Brain microvascular endothelial cell (primary cell): ENCODE data around the gene KLHL14.

Experiments
- DNase-seq: peaks from one replicate; pipeline ENCODE4 v3.0.0-alpha.2; 2020
- H3K27ac ChIP-seq: fragments of 250-450 bp; sonication (Bioruptor Pico); 2 replicates; pipeline ENCODE4 v1.5.1; 2020; ENCODE audit warnings: mild to moderate bottlenecking, moderate library complexity
- H3K27me3 ChIP-seq: fragments of 250-450 bp; sonication (Bioruptor Pico); replicated peaks from 2 replicates; pipeline ENCODE4 v1.5.1; 2020; ENCODE audit warnings: mild to moderate bottlenecking
- H3K36me3 ChIP-seq: fragments of 250-450 bp; sonication (Bioruptor Pico); replicated peaks from 2 replicates; pipeline ENCODE4 v1.5.1; 2020; ENCODE audit warnings: mild to moderate bottlenecking
- H3K4me3 ChIP-seq: 2 replicates; pipeline ENCODE4 v1.5.1; 2011; ENCODE audit warnings: low read depth, mild to moderate bottlenecking, control low read depth, low read length, moderate library complexity
- CTCF ChIP-seq: IDR thresholded peaks from 2 replicates; pipeline ENCODE4 v1.5.1; 2011; ENCODE audit warnings: low read depth, mild to moderate bottlenecking, moderate library complexity, low read length, control low read depth, inconsistent platforms; ENCODE audit errors: missing control alignments
- in situ Hi-C: cut with HindIII; loops from 2 replicates; pipeline ENCODE4 v1.10.0; 2017; ENCODE audit warnings: low sequenced_read_pairs, low pct_ligation_motif_present

The KLHL14 gene

GRCh38 chr18:32711862-32712261 lies 61.0 kb downstream of the KLHL14 start:
- no peak for DNase-seq
- H3K27ac ChIP-seq, result no peak overlapping the region
- in situ Hi-C loops, result no loop called here
- no peaks in the 10 kb centered on the region for H3K36me3 ChIP-seq
- H3K4me3 ChIP-seq, result no peak overlapping the region
- no peak for TF ChIP-seq CTCF
- H3K27me3 ChIP-seq, result no peaks in the 10 kb centered on the region

- no peak for TF ChIP-seq CTCF
- Histone ChIP-seq H3K27me3 (no peaks in the 10 kb centered on the region), H3K36me3 (no peaks in the 10 kb centered on the region), H3K4me3 (no peak overlapping the region), H3K27ac (no peak overlapping the region)
- in situ Hi-C loops, result no loop called here
- DNase-seq, result no peak
These were observed 65.2 kb downstream of the KLHL14 start for GRCh38 chr18:32707586-32707985.

GRCh38 chr18:32707147-32707546 lies 65.7 kb downstream of the KLHL14 start:
- Histone ChIP-seq H3K4me3 (no peak overlapping the region), H3K36me3 (no peaks in the 10 kb centered on the region), H3K27ac (no peak overlapping the region), H3K27me3 (no peaks in the 10 kb centered on the region)
- TF ChIP-seq CTCF, result no peak
- in situ Hi-C loops, result no loop called here
- DNase-seq, result no peak

GRCh38 chr18:32701313-32701712 lies 71.5 kb downstream of the KLHL14 start:
- H3K4me3 ChIP-seq, result no peak overlapping the region
- no peak for TF ChIP-seq CTCF
- no peak overlapping the region for H3K27ac ChIP-seq
- in situ Hi-C loops, result no loop called here
- DNase-seq, result no peak
- H3K36me3 ChIP-seq, result no peaks in the 10 kb centered on the region
- no peaks in the 10 kb centered on the region for H3K27me3 ChIP-seq

GRCh38 chr18:32698153-32698552 lies 74.7 kb downstream of the KLHL14 start:
- in situ Hi-C loops, result no loop called here
- DNase-seq, result no peak
- H3K27me3 ChIP-seq, result no peaks in the 10 kb centered on the region
- no peaks in the 10 kb centered on the region for H3K36me3 ChIP-seq
- no peak overlapping the region for H3K4me3 ChIP-seq
- TF ChIP-seq CTCF, result no peak
- no peak overlapping the region for H3K27ac ChIP-seq

- Histone ChIP-seq H3K4me3 (no peak overlapping the region), H3K27me3 (no peaks in the 10 kb centered on the region), H3K27ac (no peak overlapping the region), H3K36me3 (no peaks in the 10 kb centered on the region)
- in situ Hi-C loops, result no loop called here
- no peak for TF ChIP-seq CTCF
- DNase-seq, result no peak
These were observed 76.4 kb downstream of the KLHL14 start for GRCh38 chr18:32696376-32696775.
